ENCODE measurements around the gene SCGB3A2. TPM values are rescaled to one million over a fixed set of nuclear protein-coding genes. Genes with fewer than 3 reads are reported as not detected.

Gene SCGB3A2
- polyA plus RNA-seq, 1 donor from 2014 or later, result not detected

DNA sequence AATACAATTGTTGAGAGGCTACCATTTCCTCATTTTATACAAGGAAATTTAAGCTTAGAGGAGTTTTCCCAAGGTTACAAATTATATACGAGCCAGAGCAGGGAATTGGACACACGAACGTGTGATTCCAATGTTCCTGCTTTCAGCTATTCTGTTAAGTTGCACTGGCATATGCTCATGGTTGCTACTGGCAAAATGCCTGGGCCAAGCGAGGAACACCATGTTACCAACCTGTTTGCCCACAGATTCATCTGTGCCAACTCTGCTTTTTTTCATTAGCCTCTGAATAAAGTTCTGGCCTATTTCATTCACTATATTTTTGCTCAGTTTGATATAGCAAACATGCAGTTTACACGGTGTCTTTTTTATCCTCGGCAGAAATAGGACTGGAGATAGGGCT, 32.9 kb downstream of the SCGB3A2 start:
- Mint-ChIP-seq H3K9me3 (peaks cover 0 to 2% (median 0%) of the 10 kb centered on the region in 3 donors), H3K4me1 (no peaks in the 10 kb centered on the region), H3K36me3 (no peaks in the 10 kb centered on the region), H3K27me3 (peaks cover 1% of the 10 kb centered on the region), H3K4me3 (no peak overlapping the region), H3K27ac (no peak overlapping the region)

DNA sequence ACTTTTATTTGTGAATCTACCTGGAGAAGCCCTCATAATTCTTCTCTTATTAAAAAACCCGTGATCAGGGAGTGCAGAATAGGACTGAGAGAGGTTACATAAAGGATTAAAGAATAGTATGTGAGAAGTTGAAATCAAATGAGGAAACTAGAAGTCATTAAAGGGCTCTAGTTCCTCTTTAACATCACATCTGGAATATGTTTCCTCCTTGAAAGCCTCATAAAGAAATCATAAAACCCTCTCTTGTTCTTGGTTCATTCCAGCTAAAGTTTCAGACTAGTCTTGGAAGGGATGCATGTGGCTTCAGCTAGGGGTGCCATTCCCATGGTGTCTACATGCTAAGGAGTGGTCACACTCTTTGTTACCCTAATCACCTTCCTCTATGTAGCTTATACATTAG, 33.5 kb downstream of the SCGB3A2 start:
- Mint-ChIP-seq H3K36me3 (no peaks in the 10 kb centered on the region), H3K4me1 (no peaks in the 10 kb centered on the region), H3K27ac (no peak overlapping the region), H3K9me3 (peaks cover 0 to 2% (median 0%) of the 10 kb centered on the region in 3 donors), H3K4me3 (no peak overlapping the region), H3K27me3 (peaks cover 1% of the 10 kb centered on the region)

DNA sequence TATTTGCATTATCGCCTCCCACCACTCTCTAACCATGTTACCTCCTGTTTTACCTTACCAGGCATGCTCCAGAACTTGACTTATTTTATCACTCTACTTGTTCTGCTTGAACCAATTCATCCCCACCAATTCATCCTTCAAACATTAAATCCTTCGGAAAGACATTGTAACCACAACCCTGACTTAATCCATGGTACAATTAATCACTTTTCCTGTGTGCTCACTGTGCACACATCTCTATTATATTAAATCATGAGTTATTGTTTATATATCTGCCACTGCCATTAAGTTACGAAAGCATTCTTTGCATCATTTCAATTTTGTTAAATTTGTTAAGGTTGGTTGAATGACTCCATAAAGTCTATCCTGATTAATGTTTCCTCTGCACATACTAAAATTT, 35.3 kb downstream of the SCGB3A2 start:
- Mint-ChIP-seq H3K4me1 (no peaks in the 10 kb centered on the region), H3K9me3 (peaks cover 0 to 2% (median 0%) of the 10 kb centered on the region in 3 donors), H3K36me3 (no peaks in the 10 kb centered on the region), H3K27ac (no peak overlapping the region), H3K27me3 (peaks cover 1% of the 10 kb centered on the region), H3K4me3 (no peak overlapping the region)

DNA sequence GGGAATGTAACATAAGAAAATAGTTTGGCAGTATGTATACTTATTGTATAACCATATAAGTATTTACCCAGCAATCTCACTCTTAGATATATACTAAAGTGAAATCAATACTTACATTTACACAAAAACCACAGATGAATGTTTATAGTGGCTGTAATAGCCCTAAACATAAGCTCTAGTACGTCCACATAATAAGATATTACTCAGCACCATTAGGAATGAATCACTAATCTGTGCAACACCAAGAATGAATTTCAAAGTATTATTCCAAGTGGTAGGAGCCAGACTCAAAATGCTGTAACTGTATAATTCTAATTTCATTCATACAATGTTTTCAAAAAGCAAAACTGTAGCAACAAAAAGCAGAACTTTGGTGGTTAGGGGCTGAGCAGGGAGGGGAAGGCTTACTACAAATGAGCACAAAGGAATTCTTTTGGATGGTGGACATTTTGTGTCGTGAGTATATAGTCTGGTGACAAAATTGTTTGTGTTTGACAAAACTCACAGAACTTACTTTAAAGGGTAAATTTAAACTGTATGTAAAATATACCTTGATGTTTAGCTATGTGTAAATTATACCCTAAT, 39.7 kb downstream of the SCGB3A2 start:
- Mint-ChIP-seq H3K4me1 (no peaks in the 10 kb centered on the region), H3K4me3 (no peak overlapping the region), H3K27ac (no peak overlapping the region), H3K36me3 (no peaks in the 10 kb centered on the region), H3K27me3 (no peaks in the 10 kb centered on the region), H3K9me3 (peaks cover 0 to 3% (median 0%) of the 10 kb centered on the region in 3 donors)

DNA sequence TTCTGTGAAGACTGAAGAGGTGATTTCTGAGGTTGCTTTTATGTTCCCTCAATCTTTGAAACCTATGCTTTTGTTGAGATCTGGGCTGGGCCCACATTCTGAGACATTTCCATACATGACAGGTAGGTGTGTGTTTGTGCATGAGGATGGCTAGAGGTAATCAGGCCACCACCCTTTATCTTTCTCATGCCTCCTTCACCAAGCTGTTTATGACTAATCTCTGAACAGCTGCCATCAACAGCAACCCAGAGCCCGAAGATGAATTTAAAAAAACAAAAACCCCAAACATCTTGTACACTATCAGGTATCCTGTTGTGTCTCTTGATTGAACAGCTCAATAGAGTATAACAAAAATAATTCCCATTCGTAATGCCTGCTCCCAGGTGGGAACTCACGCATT, 40.4 kb downstream of the SCGB3A2 start:
- no peak overlapping the region for H3K27ac Mint-ChIP-seq
- H3K36me3 Mint-ChIP-seq, result no peaks in the 10 kb centered on the region
- no peak overlapping the region for H3K4me3 Mint-ChIP-seq
- peaks cover 0 to 3% (median 0%) of the 10 kb centered on the region in 3 donors for H3K9me3 Mint-ChIP-seq
- no peaks in the 10 kb centered on the region for H3K4me1 Mint-ChIP-seq
- no peaks in the 10 kb centered on the region for H3K27me3 Mint-ChIP-seq

DNA sequence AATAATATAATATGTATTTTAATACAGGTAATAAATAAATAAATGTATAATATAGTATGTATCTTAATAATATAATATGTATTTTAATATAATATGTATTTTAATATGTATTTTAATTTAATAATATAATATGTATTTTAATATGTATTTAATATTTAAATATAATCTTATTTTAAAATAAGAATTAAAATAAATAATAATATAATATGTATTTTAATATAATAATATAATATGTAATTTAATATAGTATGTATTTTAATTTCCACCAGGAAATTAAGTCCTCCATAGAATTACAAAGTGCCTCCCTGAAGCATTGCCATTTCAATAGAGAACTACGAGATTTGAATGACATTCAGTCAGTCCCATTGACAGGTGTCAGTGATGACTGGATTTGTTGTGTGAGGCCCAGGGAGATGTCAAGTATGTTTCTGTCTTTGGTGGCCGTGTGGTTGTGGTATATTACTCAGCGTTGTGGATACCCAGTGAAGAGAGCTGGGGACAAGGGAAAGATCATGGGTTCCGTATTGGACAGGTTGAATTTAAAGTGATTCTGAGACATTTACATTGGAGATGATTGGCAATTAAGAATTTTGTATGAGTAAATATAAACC, 42.0 kb downstream of the SCGB3A2 start:
- Mint-ChIP-seq H3K4me3 (no peak overlapping the region), H3K4me1 (no peaks in the 10 kb centered on the region), H3K9me3 (peaks cover 0 to 3% (median 0%) of the 10 kb centered on the region in 3 donors), H3K27ac (no peak overlapping the region), H3K36me3 (no peaks in the 10 kb centered on the region), H3K27me3 (no peaks in the 10 kb centered on the region)

DNA sequence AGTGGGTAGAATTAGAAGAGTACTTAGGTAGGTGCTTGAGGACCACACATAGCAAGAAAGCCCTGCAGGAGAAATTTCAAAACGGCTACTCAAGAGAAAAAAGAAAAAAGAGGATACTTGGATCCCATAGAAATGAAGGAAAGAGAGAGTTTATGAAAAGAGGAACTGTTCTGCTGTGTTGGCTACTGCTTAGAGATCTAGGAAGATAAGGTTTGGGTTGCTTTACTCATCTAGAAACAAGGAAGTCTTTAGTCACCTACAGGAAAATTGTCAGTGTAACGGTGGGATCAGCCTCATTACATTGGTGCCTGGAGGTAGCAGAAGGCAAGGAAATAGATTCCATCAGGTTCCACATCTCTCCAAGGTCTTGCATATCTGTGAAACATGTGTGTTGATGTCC, 42.6 kb downstream of the SCGB3A2 start:
- Mint-ChIP-seq H3K27ac (no peak overlapping the region), H3K4me3 (no peak overlapping the region), H3K27me3 (no peaks in the 10 kb centered on the region), H3K36me3 (no peaks in the 10 kb centered on the region), H3K4me1 (no peaks in the 10 kb centered on the region), H3K9me3 (peaks cover 0 to 3% (median 1%) of the 10 kb centered on the region in 3 donors)

DNA sequence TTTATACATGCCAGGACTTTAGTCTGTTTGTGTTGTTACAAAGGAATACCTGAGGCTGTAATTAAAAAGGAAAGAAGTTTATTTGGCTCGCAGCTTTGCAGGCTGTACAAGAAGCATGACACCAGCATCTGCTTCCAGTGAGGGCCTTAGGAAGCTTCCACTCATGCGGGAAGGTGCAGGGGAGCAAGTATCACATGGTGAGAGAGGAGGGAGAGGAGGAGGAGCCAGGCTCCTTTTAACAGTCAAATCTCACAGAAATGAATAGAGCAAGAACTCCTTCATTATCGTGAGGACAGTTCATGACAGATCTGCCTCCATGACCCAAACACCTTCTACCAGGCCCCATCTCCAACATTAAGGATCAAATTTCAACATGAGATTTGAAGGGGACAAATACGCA, 46.5 kb downstream of the SCGB3A2 start:
- no peak overlapping the region for H3K4me3 Mint-ChIP-seq

DNA sequence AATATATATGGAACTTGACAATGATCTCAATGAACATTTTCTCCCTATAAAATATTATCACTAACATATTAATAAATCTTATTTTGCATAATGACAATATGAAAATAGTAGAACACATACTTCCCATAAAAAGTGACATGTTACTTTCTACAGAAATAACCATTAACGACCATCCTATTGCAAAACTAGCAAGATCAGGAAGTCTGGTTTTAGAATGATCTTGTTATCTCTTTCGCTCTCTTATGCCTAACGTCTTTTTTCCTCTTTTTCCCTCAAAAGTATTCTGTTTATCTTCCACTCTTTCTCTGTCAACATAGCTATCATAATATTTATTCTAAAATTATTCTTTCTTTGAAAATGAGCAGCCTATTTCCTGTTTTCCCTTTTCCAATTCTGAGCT, 49.4 kb downstream of the SCGB3A2 start:
- no peaks in the 10 kb centered on the region for H3K27me3 Mint-ChIP-seq
- peaks cover 0 to 2% (median 0%) of the 10 kb centered on the region in 3 donors for H3K4me1 Mint-ChIP-seq
- no peak overlapping the region for H3K4me3 Mint-ChIP-seq
- no peak overlapping the region for H3K27ac Mint-ChIP-seq
- H3K9me3 Mint-ChIP-seq, result peaks cover 2 to 5% (median 5%) of the 10 kb centered on the region in 3 donors
- H3K36me3 Mint-ChIP-seq, result peaks cover 1% of the 10 kb centered on the region

More for the DNA sequence above, 46.5 kb downstream of the SCGB3A2 start:
- Mint-ChIP-seq H3K27me3 (no peaks in the 10 kb centered on the region), H3K36me3 (peaks cover under 1% of the 10 kb centered on the region), H3K9me3 (peaks cover 3 to 5% (median 3%) of the 10 kb centered on the region in 3 donors), H3K4me1 (no peaks in the 10 kb centered on the region), H3K27ac (no peak overlapping the region)

DNA sequence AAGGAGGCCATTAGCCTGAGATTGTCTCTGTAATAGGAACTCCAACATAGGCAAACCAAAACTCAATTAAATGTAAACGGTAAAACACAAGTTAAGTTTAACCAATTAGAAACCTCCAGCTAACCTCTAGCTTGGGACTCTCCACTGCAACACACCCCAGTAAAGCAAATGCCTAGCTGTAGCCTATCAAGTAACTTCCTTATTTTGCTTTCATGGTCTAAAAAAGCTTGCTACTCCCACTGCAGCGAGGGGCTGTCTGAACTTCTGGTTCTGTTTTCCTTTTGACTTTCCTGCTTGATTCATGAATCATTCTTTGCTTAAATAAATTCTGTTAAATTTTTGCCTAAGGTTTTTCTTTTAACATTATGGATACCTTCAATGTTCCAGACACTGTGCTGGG, 52.3 kb downstream of the SCGB3A2 start:
- Mint-ChIP-seq H3K4me1 (peaks cover 0 to 2% (median 1%) of the 10 kb centered on the region in 3 donors), H3K9me3 (peaks cover 2 to 5% (median 5%) of the 10 kb centered on the region in 3 donors), H3K4me3 (no peak overlapping the region), H3K27me3 (no peaks in the 10 kb centered on the region), H3K36me3 (peaks cover 1% of the 10 kb centered on the region), H3K27ac (no peak overlapping the region)

Other genes with a start within 250 kb of the SCGB3A2 start
- 0.14 TPM for gene JAKMIP2, start 96.0 kb upstream of the SCGB3A2 start, polyA plus RNA-seq
- gene SPINK1, start 47.0 kb upstream of the SCGB3A2 start, polyA plus RNA-seq, result not detected
- not detected for gene C5orf46, start 27.8 kb downstream of the SCGB3A2 start, polyA plus RNA-seq
- gene SPINK5, start 185.3 kb downstream of the SCGB3A2 start, polyA plus RNA-seq, result not detected

Data from IgD-negative memory B cell (primary cell).